HEK293 (cell line): ENCODE data around the gene MN1.

ENCODE experiments used
- CTCF ChIA-PET: fragments of 350-600 bp; formaldehyde crosslinking; extraction: SDS; loops from one replicate; lab custom pipeline; 2021; ENCODE audit warnings: antibody characterized with exemption; lab: Yijun Ruan, JAX
- POLR2A ChIA-PET: fragments of 300-600 bp; formaldehyde crosslinking; extraction: SDS; loops from one replicate; lab custom pipeline; 2020; ENCODE audit warnings: antibody characterized with exemption, inconsistent platforms; lab: Yijun Ruan, JAX
- H3K27ac ChIP-seq: fragments of 200-500 bp; sonication (Bioruptor generic); 2 replicates; pipeline ENCODE4 v1.5.1; 2014; ENCODE audit warnings: low read depth, low read length, control low read depth, inconsistent platforms; ENCODE audit errors: extremely low read depth
- H3K36me3 ChIP-seq, 2 experiments: fragments of 200-500 bp in 1 of 2; sonication (Bioruptor generic) in 1 of 2; 1 replicate in 1 of 2; 2 replicates in 1 of 2; pipeline ENCODE4 v1.5.1; 2014 to 2017; ENCODE audit warnings: inconsistent platforms in 2 of 2, low read length in 2 of 2; ENCODE audit not compliant: control insufficient read depth in 2 of 2, insufficient read depth in 1 of 2
- H3K4me1 ChIP-seq: fragments of 200-500 bp; sonication (Bioruptor generic); 2 replicates; pipeline ENCODE4 v1.5.1; 2014; ENCODE audit warnings: mild to moderate bottlenecking, low read length, inconsistent platforms; ENCODE audit not compliant: control insufficient read depth, insufficient read depth
- H3K4me3 ChIP-seq: 2 replicates; pipeline ENCODE4 v1.5.1; 2011; ENCODE audit warnings: low read depth, mild to moderate bottlenecking, control low read depth, low read length, moderate library complexity
- H3K9me3 ChIP-seq: fragments of 200-500 bp; sonication (Bioruptor generic); 2 replicates; pipeline ENCODE4 v1.5.1; 2014; ENCODE audit warnings: low read depth, low read length, inconsistent platforms; ENCODE audit not compliant: control insufficient read depth, insufficient read depth
- MYNN ChIP-seq: fragments of 450-650 bp; formaldehyde crosslinking; IDR thresholded peaks from 2 replicates; pipeline ENCODE4 v1.5.1; 2016; ENCODE audit warnings: missing biosample characterization, missing genetic modification characterization, borderline replicate concordance
- PRDM1 ChIP-seq: fragments of 450-650 bp; formaldehyde crosslinking; IDR thresholded peaks from 2 replicates; pipeline ENCODE4; 2016; ENCODE audit warnings: missing biosample characterization, missing genetic modification characterization
- PRDM10 ChIP-seq: fragments of 450-650 bp; formaldehyde crosslinking; IDR thresholded peaks from 2 replicates; pipeline ENCODE4 v1.5.1; 2016; ENCODE audit warnings: missing biosample characterization, missing genetic modification characterization
- PRDM4 ChIP-seq: fragments of 450-650 bp; formaldehyde crosslinking; IDR thresholded peaks from 2 replicates; pipeline ENCODE4 v1.5.1; 2017; ENCODE audit warnings: missing biosample characterization, missing genetic modification characterization
- ZFP37 ChIP-seq: fragments of 450-650 bp; formaldehyde crosslinking; IDR thresholded peaks from 2 replicates; pipeline ENCODE4 v1.5.1; 2016; ENCODE audit warnings: missing biosample characterization, missing genetic modification characterization
- ZNF112 ChIP-seq: fragments of 450-650 bp; formaldehyde crosslinking; IDR thresholded peaks from 2 replicates; pipeline ENCODE4 v1.5.0; 2017; ENCODE audit warnings: missing biosample characterization, missing genetic modification characterization
- ZNF19 ChIP-seq: fragments of 450-650 bp; formaldehyde crosslinking; IDR thresholded peaks from 2 replicates; pipeline ENCODE4; 2016; ENCODE audit warnings: missing biosample characterization, missing genetic modification characterization, low read depth
- ZNF26 ChIP-seq: fragments of 450-650 bp; formaldehyde crosslinking; IDR thresholded peaks from 2 replicates; pipeline ENCODE4 v1.5.1; 2016; ENCODE audit warnings: missing biosample characterization, missing genetic modification characterization
- ZNF311 ChIP-seq: fragments of 450-650 bp; formaldehyde crosslinking; IDR thresholded peaks from 2 replicates; pipeline ENCODE4 v1.5.1; 2017; ENCODE audit warnings: missing biosample characterization, missing genetic modification characterization, borderline replicate concordance
- ZNF561 ChIP-seq: fragments of 450-650 bp; IDR thresholded peaks from 2 replicates; pipeline ENCODE4 v1.5.1; 2018; ENCODE audit warnings: missing biosample characterization, missing genetic modification characterization, borderline replicate concordance
- ZNF629 ChIP-seq: fragments of 450-650 bp; formaldehyde crosslinking; IDR thresholded peaks from 2 replicates; pipeline ENCODE4 v1.5.1; 2017; ENCODE audit warnings: missing biosample characterization, missing genetic modification characterization
- ZNF639 ChIP-seq: fragments of 450-650 bp; formaldehyde crosslinking; IDR thresholded peaks from 2 replicates; pipeline ENCODE4 v1.5.1; 2016; ENCODE audit warnings: missing biosample characterization, missing genetic modification characterization
- ZNF664 ChIP-seq: fragments of 450-650 bp; formaldehyde crosslinking; IDR thresholded peaks from 2 replicates; pipeline ENCODE4 v1.5.1; 2016; ENCODE audit warnings: missing biosample characterization, missing genetic modification characterization
- ZNF76 ChIP-seq: fragments of 450-650 bp; formaldehyde crosslinking; IDR thresholded peaks from 2 replicates; pipeline ENCODE4; 2016; ENCODE audit warnings: low read depth, missing biosample characterization, missing genetic modification characterization, borderline replicate concordance

MN1 gene

GRCh38 chr22:27782088-27782487, 19.5 kb downstream of the MN1 start:
- TF ChIP-seq ZNF76 (tag by site-specific recombination) (no peak), ZFP37 (no peak), ZNF19 (tag by site-specific recombination) (no peak), PRDM10 (tag by site-specific recombination) (no peak), PRDM4 (no peak), ZNF26 (no peak), PRDM1 (tag by site-specific recombination) (no peak), ZNF629 (tag by site-specific recombination) (no peak), ZNF311 (tag by site-specific recombination) (no peak), MYNN (tag by site-specific recombination) (no peak)
- H3K36me3 ChIP-seq, result peaks cover 0 to 5% of the 10 kb centered on the region in 2 experiments; a peak in 1 of 3 replicates
- no peaks in the 10 kb centered on the region; the same call in 1 of the 2 replicates for H3K4me1 ChIP-seq
- CTCF ChIA-PET, result no interaction called here
- H3K9me3 ChIP-seq, result no peaks in the 10 kb centered on the region
- no peak overlapping the region for H3K27ac ChIP-seq
- no peak overlapping the region for H3K4me3 ChIP-seq
- POLR2A ChIA-PET, result no interaction called here

- TF ChIP-seq ZNF664 (0 out of 2 replicates have a peak, but pooled peaks have one; percentile 13), ZNF639 (no peak), ZNF561 (tag by site-specific recombination) (no peak), ZNF112 (tag by site-specific recombination) (peak; percentile 84)
- no peak overlapping the region for H3K4me3 ChIP-seq
- POLR2A ChIA-PET, result no interaction called here
- peaks cover 4% of the 10 kb centered on the region; the same call in 1 of the 2 replicates for H3K4me1 ChIP-seq
- peaks cover 0 to 5% of the 10 kb centered on the region in 2 experiments; a peak in 1 of 3 replicates for H3K36me3 ChIP-seq
- CTCF ChIA-PET, result interaction anchor here (0.6 kb wide), 2 partner anchors 86 to 168 kb away, joined by 3 to 4 read pairs; no protein-coding TSS in a partner anchor
- no peak overlapping the region for H3K27ac ChIP-seq
- no peaks in the 10 kb centered on the region for H3K9me3 ChIP-seq
Measured at GRCh38 chr22:27780161-27780575, 21.4 kb downstream of the MN1 start.
